Thyroid gland (tissue), 4 donors: Measurements from ENCODE around the gene KDELR1.

ENCODE experiments used
- POLR2A ChIP-seq, 2 donors: fragments of 450-650 bp; IDR thresholded peaks; one replicate each; pipeline ENCODE4 v1.6.1; 2017; ENCODE audit warnings: antibody characterized with exemption in 2 of 2, mild to moderate bottlenecking in 2 of 2, moderate library complexity in 1 of 2
- TF ChIP-seq, protein P1 (sequence below), 6 experiments: fragments of 200-600 bp in 3 of 6; fragments of 450-650 bp in 3 of 6; sonication (generic) in 3 of 6; IDR thresholded peaks; one replicate each; pipeline ENCODE4 v1.5.1; 2016 to 2019; ENCODE audit warnings: antibody characterized with exemption in 6 of 6, mild to moderate bottlenecking in 2 of 6, inconsistent platforms in 1 of 6, moderate library complexity in 1 of 6

- TF ChIP-seq, protein P1, sequence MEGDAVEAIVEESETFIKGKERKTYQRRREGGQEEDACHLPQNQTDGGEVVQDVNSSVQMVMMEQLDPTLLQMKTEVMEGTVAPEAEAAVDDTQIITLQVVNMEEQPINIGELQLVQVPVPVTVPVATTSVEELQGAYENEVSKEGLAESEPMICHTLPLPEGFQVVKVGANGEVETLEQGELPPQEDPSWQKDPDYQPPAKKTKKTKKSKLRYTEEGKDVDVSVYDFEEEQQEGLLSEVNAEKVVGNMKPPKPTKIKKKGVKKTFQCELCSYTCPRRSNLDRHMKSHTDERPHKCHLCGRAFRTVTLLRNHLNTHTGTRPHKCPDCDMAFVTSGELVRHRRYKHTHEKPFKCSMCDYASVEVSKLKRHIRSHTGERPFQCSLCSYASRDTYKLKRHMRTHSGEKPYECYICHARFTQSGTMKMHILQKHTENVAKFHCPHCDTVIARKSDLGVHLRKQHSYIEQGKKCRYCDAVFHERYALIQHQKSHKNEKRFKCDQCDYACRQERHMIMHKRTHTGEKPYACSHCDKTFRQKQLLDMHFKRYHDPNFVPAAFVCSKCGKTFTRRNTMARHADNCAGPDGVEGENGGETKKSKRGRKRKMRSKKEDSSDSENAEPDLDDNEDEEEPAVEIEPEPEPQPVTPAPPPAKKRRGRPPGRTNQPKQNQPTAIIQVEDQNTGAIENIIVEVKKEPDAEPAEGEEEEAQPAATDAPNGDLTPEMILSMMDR (IDR thresholded peaks at IDR 0.05), result no peak
- no peak for TF ChIP-seq POLR2A (IDR thresholded peaks at IDR 0.05)
These were observed 4.4 kb downstream of the KDELR1 start for GRCh38 chr19:48386981-48387380.
